HS-27A (cell line): ENCODE results near the gene PPP4C.

Experiments used
- DNase-seq: peaks from one replicate; pipeline ENCODE4 v3.0.0-alpha.2; 2012; ENCODE audit warnings: low read depth, missing footprints

The PPP4C gene

DNA sequence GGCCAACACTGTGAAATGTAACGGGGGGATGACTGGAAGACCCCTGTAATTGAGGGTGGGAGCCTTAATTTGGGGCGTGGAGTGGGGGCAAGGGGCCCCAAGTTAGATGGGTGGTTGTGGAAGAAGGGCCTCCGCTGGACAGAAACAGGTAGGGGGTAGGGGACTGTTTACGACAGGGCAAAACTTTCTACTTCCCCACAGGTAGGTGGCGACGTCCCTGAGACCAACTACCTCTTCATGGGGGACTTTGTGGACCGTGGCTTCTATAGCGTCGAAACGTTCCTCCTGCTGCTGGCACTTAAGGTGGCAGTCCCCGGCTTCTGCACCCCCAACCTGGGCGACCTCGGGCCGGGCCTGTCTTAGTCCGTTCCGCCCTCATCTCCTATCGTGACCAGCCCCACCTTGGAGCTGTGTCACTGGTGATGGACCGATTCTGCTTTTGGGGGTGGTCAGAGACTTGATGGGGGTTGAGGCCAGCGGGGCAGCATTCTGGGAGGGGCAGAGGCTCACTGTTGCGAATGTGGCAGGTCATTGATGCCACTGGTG is 6.8 kb downstream of the PPP4C start:
- DNase-seq, result no peak

DNA sequence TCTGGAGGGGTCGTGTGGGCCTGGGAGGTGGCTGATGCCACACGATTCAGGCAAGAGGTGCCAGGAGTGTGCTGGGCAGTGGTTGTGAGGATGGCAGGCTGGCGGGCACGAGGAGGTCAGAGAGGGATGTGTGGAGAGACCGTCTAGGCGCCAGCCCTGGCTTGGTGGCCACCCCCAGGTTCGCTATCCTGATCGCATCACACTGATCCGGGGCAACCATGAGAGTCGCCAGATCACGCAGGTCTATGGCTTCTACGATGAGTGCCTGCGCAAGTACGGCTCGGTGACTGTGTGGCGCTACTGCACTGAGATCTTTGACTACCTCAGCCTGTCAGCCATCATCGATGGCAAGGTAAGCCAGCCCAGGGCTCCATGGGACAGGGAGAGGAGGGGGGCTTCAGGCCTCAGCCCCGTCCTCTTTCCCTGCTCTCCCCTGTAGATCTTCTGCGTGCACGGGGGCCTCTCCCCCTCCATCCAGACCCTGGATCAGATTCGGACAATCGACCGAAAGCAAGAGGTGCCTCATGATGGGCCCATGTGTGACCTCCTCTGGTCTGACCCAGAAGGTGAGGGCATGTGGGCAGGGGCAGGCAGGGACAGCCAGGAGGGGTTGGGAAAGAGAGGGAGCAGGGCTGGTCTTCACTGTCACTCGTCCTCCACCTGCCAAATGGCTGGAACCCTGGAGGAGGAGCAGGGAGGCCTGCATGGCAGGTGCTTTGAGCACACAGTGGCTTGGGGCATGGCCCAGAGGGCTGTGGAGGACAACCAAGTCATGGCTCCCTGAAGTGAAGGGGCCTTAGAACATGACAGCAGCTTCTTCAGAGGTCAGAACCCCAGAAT is 7.6 kb downstream of the PPP4C start:
- DNase-seq, result no peak

- no peak for DNase-seq
Measured at GRCh38 chr16:30084096-30084815, 8.5 kb downstream of the PPP4C start.

GRCh38 chr16:30084816-30085159 is 9.0 kb downstream of the PPP4C start:
- no peak for DNase-seq

GRCh38 chr16:30085247-30085646 is 9.5 kb downstream of the PPP4C start:
- no peak for DNase-seq

GRCh38 chr16:30085820-30086219 is 10.0 kb downstream of the PPP4C start:
- no peak for DNase-seq

DNA sequence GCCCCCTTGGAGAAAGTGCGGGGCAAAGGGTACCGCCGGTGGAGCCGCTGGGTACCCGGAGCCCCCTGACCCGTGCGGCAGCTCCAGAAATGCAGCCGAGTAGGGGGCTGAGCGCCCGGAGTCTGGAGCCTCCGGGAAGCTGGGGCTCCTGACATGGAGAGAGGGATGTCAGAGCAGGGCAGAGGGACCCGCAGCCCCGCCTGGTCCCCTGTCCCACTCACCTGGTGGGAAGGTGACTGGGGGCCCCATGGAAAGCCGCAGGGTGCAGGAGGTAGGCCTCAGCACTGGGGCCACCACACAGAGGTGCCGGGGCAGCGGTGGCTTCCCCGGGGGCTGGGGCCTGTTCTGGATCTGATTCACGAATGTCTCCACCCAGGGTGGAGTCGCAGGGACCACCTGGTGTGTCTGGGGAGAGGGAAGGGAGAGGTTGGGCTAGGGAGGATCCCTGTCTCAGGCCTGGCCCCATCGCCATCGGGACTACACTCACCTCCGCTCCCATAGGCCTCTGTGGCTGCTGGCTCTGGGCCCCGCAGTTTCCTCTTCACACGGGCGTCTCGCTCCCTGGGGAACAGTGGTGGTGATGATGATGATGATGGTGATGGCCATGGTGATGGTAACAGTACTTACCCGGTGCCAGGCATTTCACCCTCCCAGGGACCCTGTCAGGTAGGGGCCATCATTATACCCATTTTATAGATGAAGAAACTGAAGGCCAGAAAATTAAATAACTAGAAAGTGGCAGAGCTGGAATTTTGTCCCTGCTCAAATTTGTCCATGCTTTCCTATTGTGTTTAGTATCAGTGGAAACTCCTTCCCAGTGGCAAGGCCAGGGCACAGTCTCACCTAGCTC is 10.7 kb downstream of the PPP4C start:
- no peak for DNase-seq

GRCh38 chr16:30087181-30087898 is 11.5 kb downstream of the PPP4C start:
- DNase-seq, result no peak

GRCh38 chr16:30088237-30088831 is 12.5 kb downstream of the PPP4C start:
- DNase-seq, result no peak

DNA sequence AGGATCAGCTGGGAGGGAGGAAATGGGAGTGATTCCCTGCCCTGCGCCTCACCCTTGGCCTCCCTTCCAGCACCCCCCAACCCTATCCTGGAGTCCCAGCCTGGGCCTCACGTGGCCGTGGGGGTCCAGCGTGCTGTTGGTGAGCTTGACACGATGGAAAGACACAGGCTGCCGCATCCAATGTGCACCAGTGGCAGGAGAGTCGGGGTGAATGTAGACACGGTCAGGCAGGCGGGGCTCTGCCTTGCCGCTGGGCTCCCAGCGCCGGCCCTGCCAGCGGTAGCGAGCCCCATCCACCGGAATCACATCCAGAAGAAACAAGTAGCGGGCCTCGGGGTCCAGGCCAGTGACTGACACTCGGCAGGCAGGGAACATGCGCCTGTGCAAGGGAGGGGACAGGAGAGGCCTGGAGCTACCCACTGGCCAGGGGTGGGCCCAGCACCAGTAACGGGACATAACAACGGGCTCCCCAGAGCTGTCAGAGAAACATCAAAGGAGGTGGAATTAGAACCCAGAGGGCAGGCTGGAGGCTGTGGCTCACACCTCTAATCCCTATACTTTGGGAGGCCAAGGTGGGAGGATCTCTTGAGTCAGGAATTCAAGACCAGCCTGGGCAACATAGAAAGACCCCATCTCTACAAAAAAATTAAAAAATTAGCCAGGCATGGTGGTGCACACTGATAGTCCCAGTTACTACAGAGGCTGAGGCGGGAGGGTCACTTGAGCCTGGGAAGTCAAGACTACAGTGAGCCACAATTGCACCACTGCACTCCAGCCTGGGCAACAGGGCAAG is 13.2 kb downstream of the PPP4C start:
- DNase-seq, result no peak

- DNase-seq, result no peak
Measured at GRCh38 chr16:30090610-30091331, 15.0 kb downstream of the PPP4C start.

GRCh38 chr16:30091474-30092372 is 15.9 kb downstream of the PPP4C start, which contains the start of gene TBX6:
TBX6 (minus strand) TSS chr16:30091924; CDS start chr16:30091193, 731 bp downstream.
- DNase-seq, result peak; percentile 66

- no peak for DNase-seq
Measured at GRCh38 chr16:30092373-30093010, 16.7 kb downstream of the PPP4C start.

DNA sequence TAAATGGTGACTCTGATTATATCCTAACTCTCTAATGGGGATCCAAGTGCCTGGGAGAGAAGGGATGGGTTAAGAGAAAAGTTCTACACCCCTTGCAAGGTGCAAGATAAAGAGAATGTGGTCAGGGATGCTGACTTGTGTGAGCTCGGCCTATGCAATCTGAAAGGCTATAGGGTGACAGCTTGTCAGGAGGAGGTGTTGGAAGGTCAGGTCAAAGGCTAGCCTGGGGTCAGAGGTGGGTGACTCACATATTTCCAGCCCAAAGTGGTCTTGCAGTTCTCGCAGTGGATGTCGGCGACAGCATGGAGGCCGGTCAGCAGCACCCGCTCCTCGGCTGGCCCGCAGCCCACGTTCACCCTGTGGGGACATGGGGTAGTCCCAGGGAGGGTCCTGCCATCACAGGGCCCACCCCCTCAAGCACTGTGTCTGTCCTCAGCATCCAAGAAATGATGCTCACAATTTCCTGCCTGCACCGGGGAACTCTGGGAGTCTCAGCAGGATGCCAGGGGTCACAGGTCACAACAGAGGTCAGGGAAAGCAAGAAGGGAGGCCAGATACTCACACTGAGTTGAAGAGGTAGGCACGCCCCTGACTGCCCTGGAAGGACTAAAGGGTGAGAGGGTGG is 18.9 kb downstream of the PPP4C start:
- DNase-seq, result no peak

DNA sequence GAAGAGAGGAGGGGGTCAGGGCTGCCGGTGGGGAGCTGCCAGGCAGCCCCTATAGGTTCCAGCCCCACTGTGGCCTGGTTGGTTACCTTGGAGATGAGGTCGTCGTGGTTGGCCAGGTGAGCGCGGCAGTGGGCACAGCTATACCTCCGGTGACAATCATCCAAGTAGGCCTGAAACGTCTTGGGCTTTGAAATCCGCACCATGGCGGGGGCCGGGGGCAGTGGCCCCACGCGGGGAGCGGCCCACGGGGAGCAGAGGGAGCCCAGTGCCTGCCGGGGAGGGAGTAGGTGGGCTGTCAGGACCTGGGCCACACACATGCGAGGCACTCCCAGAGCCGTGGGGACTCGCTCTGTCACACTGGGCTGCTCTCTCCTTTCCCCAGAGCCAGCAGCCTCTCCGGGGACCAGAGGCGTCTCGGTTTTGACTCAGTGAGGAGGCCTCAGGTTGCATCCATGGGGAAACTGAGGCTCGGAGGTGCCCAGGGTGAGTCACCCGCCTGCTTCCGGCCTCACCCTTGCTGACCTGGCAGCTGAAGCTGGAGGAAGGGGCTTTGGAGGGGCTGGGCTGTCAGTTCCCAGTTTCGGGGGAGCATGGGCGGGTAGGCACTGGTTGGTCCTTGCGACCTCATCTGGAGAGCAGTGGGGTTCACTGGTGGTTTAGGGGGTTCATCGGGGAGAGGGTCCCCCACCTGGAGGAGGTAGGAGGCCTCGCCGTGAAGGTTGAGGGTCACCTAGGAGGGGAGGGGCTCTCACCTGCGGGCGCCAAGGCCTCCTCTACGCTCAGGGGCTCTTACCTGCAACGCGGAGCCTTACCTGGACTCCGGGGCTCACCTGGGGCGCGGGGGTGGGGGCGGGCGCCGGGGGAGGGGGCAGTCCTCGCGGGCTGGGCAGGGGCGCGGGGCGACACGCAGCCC is 19.6 kb downstream of the PPP4C start:
- no peak for DNase-seq

DNA sequence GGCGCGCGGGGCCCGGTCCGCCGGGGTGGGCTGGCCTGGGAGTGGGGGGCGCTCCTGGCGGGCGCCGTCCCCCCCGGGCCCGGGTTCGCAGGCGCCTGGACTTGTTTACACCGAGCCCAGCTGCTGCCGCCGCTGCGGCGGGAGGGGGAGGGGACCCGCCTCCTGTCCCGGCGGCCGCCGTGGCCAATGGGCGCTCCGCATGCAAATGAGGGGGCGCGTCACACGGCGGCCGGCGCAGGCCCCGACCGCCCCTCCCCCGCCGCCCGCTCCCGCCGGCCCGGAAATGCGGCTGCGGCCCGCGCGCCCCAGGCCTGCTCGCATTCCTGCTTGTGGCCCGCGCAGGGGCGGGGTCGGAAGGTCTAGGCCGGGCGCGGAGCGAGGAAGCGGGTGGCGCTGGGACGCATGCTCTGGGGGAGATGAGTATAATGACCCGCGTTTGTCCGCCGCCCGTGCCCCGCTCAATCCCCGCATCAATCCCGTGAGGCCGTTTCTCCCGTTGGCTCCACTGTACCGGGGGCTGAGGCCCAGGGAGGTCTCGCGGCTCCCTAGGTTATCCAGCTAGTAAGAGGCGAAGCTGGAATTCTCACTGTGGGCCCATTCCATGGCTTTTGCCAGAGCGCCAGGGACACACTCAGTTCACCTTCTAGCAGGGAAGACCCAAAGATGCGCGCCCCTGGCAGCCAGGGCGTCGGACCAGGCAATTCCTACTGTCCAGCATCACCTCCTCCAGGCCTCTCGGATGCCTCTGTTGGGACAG is 20.5 kb downstream of the PPP4C start, which contains the start of gene YPEL3:
YPEL3 (minus strand) TSS at position 109 of the 757 bp plus-strand sequence. CDS start 731 bp downstream, outside the sequence.
- no peak for DNase-seq
